SK-N-SH (cell line): ENCODE results near the gene WWOX.

ENCODE experiments used
- CTCF ChIP-seq: fragments of 200-600 bp; sonication (generic); IDR thresholded peaks from 2 replicates; pipeline ENCODE4 v1.6.1; 2017; ENCODE audit warnings: antibody characterized with exemption, mild to moderate bottlenecking, moderate library complexity
- MXI1 ChIP-seq: IDR thresholded peaks from 2 replicates; pipeline ENCODE4 v1.6.1; 2012; ENCODE audit warnings: mild to moderate bottlenecking, low read depth, low read length, improper control_type of control experiment
- USF2 ChIP-seq: fragments of 150-350 bp; IDR thresholded peaks from 2 replicates; pipeline ENCODE4 v1.6.1; 2017; ENCODE audit warnings: antibody characterized with exemption, low read length, low read depth, borderline replicate concordance

DNA sequence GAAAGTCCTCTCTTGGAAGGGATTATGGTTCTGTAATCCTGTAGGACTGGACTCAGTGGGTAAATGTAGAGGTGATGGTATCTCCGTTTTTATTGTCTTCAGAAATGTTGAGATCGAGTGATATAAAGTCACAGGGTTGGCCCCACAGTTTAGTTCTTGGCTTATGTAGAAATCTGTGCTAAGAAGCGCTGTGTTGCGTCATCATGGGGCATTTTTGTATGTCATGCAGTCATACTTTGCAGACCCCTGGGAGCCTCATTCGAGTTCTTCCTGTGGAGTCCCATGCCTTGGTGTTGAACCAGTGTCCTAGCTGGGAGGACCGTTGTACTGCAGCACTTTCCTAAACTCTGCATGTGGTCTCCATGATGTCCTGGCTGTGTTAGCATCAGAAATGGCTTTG, 881.4 kb downstream of the WWOX start:
- TF ChIP-seq MXI1 = no peak
- no peak for TF ChIP-seq CTCF
- no peak for TF ChIP-seq USF2
